NB4 (cell line): Measurements from ENCODE around the gene LRRC61.

ENCODE experiments used
- DNase-seq: peaks from one replicate; pipeline ENCODE4 v3.0.0; 2010; ENCODE audit warnings: low read depth
- H3K4me3 ChIP-seq: one replicate; pipeline ENCODE4 v1.5.1; 2011; ENCODE audit warnings: mild to moderate bottlenecking, low read depth, low read length, moderate library complexity
- CTCF ChIP-seq: IDR thresholded peaks from one replicate; pipeline ENCODE4 v1.5.1; 2012; ENCODE audit warnings: low read depth, low read length
- MAX ChIP-seq: IDR thresholded peaks from 2 replicates; pipeline ENCODE4 v1.6.1; 2011; ENCODE audit warnings: low read depth, low read length
- MYC ChIP-seq: IDR thresholded peaks from 2 replicates; pipeline ENCODE4 v1.6.1; 2011; ENCODE audit warnings: low read depth, low read length
- POLR2A ChIP-seq: IDR thresholded peaks from 2 replicates; pipeline ENCODE4 v1.6.1; 2011; ENCODE audit warnings: mild to moderate bottlenecking; ENCODE audit not compliant: insufficient read length; ENCODE audit errors: extremely low read depth

The LRRC61 gene

GRCh38 chr7:150340024-150340749 lies 17.0 kb downstream of the LRRC61 start:
- TF ChIP-seq CTCF: no peak
- TF ChIP-seq MAX: no peak
- TF ChIP-seq POLR2A: no peak
- DNase-seq: peak; percentile 49
- H3K4me3 ChIP-seq: no peak overlapping the region

- no peak overlapping the region for H3K4me3 ChIP-seq
- no peak for DNase-seq
These were observed 17.7 kb downstream of the LRRC61 start for GRCh38 chr7:150340875-150341262.

GRCh38 chr7:150341263-150342120 lies 18.3 kb downstream of the LRRC61 start, which contains the start of gene RARRES2:
TSS of gene RARRES2 (minus strand) at chr7:150341629. CDS start at chr7:150340609, 1,020 bp downstream.
- no peak within 1 kb of the TSS for H3K4me3 ChIP-seq
- TF ChIP-seq MAX: no peak
- no peak for TF ChIP-seq MYC
- no peak for TF ChIP-seq POLR2A
- no peak for DNase-seq

More at GRCh38 chr7:150340875-150341262, 17.7 kb downstream of the LRRC61 start:
- TF ChIP-seq POLR2A (no peak), CTCF (no peak), MYC (no peak), MAX (no peak)

GRCh38 chr7:150342121-150342408 lies 18.9 kb downstream of the LRRC61 start:
- DNase-seq: no peak
- TF ChIP-seq CTCF (no peak), MYC (no peak), POLR2A (no peak), MAX (no peak)
- no peak overlapping the region for H3K4me3 ChIP-seq

- H3K4me3 ChIP-seq: no peak overlapping the region
- TF ChIP-seq CTCF: no peak
- TF ChIP-seq MYC: no peak
- no peak for TF ChIP-seq MAX
- no peak for TF ChIP-seq POLR2A
- DNase-seq: no peak
These were observed 20.1 kb downstream of the LRRC61 start for GRCh38 chr7:150343225-150343624.

- TF ChIP-seq CTCF: no peak
- TF ChIP-seq MYC: no peak
- no peak for TF ChIP-seq MAX
- no peak for TF ChIP-seq POLR2A
- no peak for DNase-seq
- no peak overlapping the region for H3K4me3 ChIP-seq
These were observed 21.1 kb downstream of the LRRC61 start for GRCh38 chr7:150344299-150344698.
